ENCODE measurements around the gene SLC37A3. TPM values are rescaled to one million over a fixed set of nuclear protein-coding genes. Genes with fewer than 3 reads are reported as not detected.
"Not testable (repeated sequence)": the region's sequence is repeated elsewhere in the genome, so short reads cannot be mapped to it uniquely, and the experiment has no call there.

Gene SLC37A3
- total RNA-seq, 5 donors from 2014 or later (not counting 1 experiment from before 2014, with no cell fraction given), result 23.2 to 50.5 (median 38.1) TPM

DNA sequence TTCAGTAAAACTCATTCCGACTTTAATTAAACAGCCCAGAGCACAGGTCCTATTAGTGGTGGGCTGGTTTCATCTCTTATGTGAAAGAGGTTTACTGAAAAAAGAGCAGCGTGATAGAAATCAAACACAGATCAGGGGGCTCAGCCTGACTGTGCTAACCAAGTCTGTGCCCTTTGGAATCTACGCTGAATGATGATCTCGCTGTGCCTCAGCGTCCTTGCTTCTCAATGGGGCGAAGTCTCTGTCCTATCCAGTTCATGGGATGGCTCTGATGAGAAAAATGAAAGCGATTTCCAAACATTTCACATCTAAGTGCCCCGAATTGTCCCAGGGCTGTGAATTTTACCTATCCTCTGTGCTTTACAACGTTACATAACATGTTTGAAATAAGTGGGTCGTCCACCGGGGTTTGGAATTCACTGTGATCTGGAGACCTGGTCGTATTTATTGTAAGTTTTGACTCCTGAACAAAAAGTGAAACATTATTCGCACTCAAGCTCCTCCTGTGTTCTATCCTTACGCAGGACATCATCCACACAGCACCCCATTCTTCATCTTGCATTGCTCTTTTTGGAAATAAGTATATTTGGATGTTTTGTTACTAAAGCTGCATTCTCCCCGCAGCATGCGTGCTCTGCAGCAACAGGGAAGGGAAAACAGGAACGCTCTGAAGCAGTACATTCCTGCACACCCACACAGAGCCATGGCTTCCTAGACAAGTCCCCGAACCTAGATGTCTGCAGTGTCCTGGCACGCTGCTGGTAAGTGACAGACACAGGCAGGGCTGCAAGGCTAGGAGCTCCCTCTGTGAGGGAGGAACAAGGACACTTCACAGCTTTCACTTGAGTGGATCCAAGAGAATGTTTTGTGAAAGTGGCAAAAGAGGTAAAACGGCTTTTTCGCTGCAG, 83.5 kb downstream of the SLC37A3 start:
- peaks cover 26% of the 10 kb centered on the region for H3K36me3 Mint-ChIP-seq
- peaks cover 6 to 13% (median 12%) of the 10 kb centered on the region in 3 donors for H3K9me3 Mint-ChIP-seq
- CTCF ChIA-PET, result no interaction called here
- H3K4me3 Mint-ChIP-seq, result no peak overlapping the region
- no peak for DNase-seq
- H3K9me3 ChIP-seq, result no peaks in the 10 kb centered on the region
- WGBS (ENCODE audit: insufficient coverage), result 70% methylated on average over 4 of the region's 21 CpGs
- peaks cover 0 to 5% (median 0%) of the 10 kb centered on the region in 3 donors for H3K4me1 Mint-ChIP-seq
- H3K4me3 ChIP-seq (ENCODE audit: control insufficient read depth in 1 of 2, extremely low read depth in 1 of 2, low read length in 1 of 2), result no peak overlapping the region
- H3K27me3 Mint-ChIP-seq, result peaks cover 0 to 4% of the 10 kb centered on the region in 2 donors
- ATAC-seq (replicated peaks in 1 of 4), result no peak
- no peaks in the 10 kb centered on the region for H3K36me3 ChIP-seq (ENCODE audit: control insufficient read depth in 2 of 2, extremely low read depth in 1 of 2, insufficient read depth in 1 of 2, low read length in 1 of 2)
- POLR2A ChIA-PET, result no interaction called here
- peaks cover 0 to 9% of the 10 kb centered on the region in 2 experiments for H3K27me3 ChIP-seq (replicated peaks in 1 of 2; ENCODE audit: control insufficient read depth in 2 of 2, extremely low read depth in 1 of 2, insufficient read depth in 2 of 2, low read length in 1 of 2)
- H3K27ac Mint-ChIP-seq, result no peak overlapping the region
- H3K27ac ChIP-seq (ENCODE audit: low read length), result no peak overlapping the region
- H3K4me1 ChIP-seq (ENCODE audit: control insufficient read depth in 1 of 2, extremely low read depth in 1 of 2, insufficient read depth in 2 of 2, low read length in 2 of 2), result no peaks in the 10 kb centered on the region

GRCh38 chr7:140312141-140312846, 86.0 kb downstream of the SLC37A3 start:
- Histone ChIP-seq H3K4me1 (ENCODE audit: control insufficient read depth in 1 of 2, extremely low read depth in 1 of 2, insufficient read depth in 2 of 2, low read length in 2 of 2) (no peaks in the 10 kb centered on the region), H3K4me3 (ENCODE audit: control insufficient read depth in 1 of 2, extremely low read depth in 1 of 2, low read length in 1 of 2) (no peak overlapping the region), H3K27ac (ENCODE audit: low read length) (no peak overlapping the region), H3K36me3 (ENCODE audit: control insufficient read depth in 2 of 2, extremely low read depth in 1 of 2, insufficient read depth in 1 of 2, low read length in 1 of 2) (no peaks in the 10 kb centered on the region), H3K9me3 (no peaks in the 10 kb centered on the region), H3K27me3 (replicated peaks in 1 of 2; ENCODE audit: control insufficient read depth in 2 of 2, extremely low read depth in 1 of 2, insufficient read depth in 2 of 2, low read length in 1 of 2) (peaks cover 0 to 9% of the 10 kb centered on the region in 2 experiments)
- ChIA-PET POLR2A (interaction anchor here in 1 of 2 donors (0.6 kb wide), 1 partner anchor 195 kb away, joined by 3 read pairs; no protein-coding TSS in a partner anchor), CTCF (no interaction called here)
- 100% methylated on average over 1 of the region's 2 CpGs for WGBS (ENCODE audit: insufficient coverage)
- ATAC-seq (replicated peaks in 1 of 4) (no peak), DNase-seq (no peak)
- H3K36me3 Mint-ChIP-seq, result peaks cover 15% of the 10 kb centered on the region
- no peak overlapping the region for H3K27ac Mint-ChIP-seq
- no peak overlapping the region for H3K4me3 Mint-ChIP-seq
- H3K4me1 Mint-ChIP-seq, result peaks cover 0 to 5% (median 0%) of the 10 kb centered on the region in 3 donors
- peaks cover 0 to 4% of the 10 kb centered on the region in 2 donors for H3K27me3 Mint-ChIP-seq
- peaks cover 6 to 13% (median 12%) of the 10 kb centered on the region in 3 donors for H3K9me3 Mint-ChIP-seq

GRCh38 chr7:140311128-140311527, 87.2 kb downstream of the SLC37A3 start:
- H3K4me1 Mint-ChIP-seq; H3K27me3 ChIP-seq (replicated peaks in 1 of 2; ENCODE audit: control insufficient read depth in 2 of 2, extremely low read depth in 1 of 2, insufficient read depth in 2 of 2, low read length in 1 of 2); H3K4me3 Mint-ChIP-seq; H3K27ac ChIP-seq (ENCODE audit: low read length); H3K4me1 ChIP-seq (ENCODE audit: control insufficient read depth in 1 of 2, extremely low read depth in 1 of 2, insufficient read depth in 2 of 2, low read length in 2 of 2); H3K4me3 ChIP-seq (ENCODE audit: control insufficient read depth in 1 of 2, extremely low read depth in 1 of 2, low read length in 1 of 2); H3K27me3 Mint-ChIP-seq; CTCF ChIA-PET; H3K9me3 ChIP-seq; DNase-seq; POLR2A ChIA-PET; H3K36me3 ChIP-seq (ENCODE audit: control insufficient read depth in 2 of 2, extremely low read depth in 1 of 2, insufficient read depth in 1 of 2, low read length in 1 of 2); ATAC-seq (replicated peaks in 1 of 4); H3K27ac Mint-ChIP-seq: not testable (repeated sequence)
- peaks cover 6 to 13% (median 12%) of the 10 kb centered on the region in 3 donors for H3K9me3 Mint-ChIP-seq
- 100% methylated on average over 1 of the region's 2 CpGs for WGBS (ENCODE audit: insufficient coverage)
- H3K36me3 Mint-ChIP-seq, result peaks cover 15% of the 10 kb centered on the region

- Mint-ChIP-seq H3K36me3 (peaks cover 15% of the 10 kb centered on the region), H3K4me3 (no peak overlapping the region), H3K27ac (no peak overlapping the region), H3K4me1 (peaks cover 0 to 3% (median 0%) of the 10 kb centered on the region in 3 donors), H3K27me3 (peaks cover 0 to 4% of the 10 kb centered on the region in 2 donors), H3K9me3 (peaks cover 6 to 13% (median 12%) of the 10 kb centered on the region in 3 donors)
- Histone ChIP-seq H3K27ac (ENCODE audit: low read length) (no peak overlapping the region), H3K27me3 (replicated peaks in 1 of 2; ENCODE audit: control insufficient read depth in 2 of 2, extremely low read depth in 1 of 2, insufficient read depth in 2 of 2, low read length in 1 of 2) (peaks cover 0 to 4% of the 10 kb centered on the region in 2 experiments), H3K4me1 (ENCODE audit: control insufficient read depth in 1 of 2, extremely low read depth in 1 of 2, insufficient read depth in 2 of 2, low read length in 2 of 2) (no peaks in the 10 kb centered on the region), H3K4me3 (ENCODE audit: control insufficient read depth in 1 of 2, extremely low read depth in 1 of 2, low read length in 1 of 2) (no peak overlapping the region), H3K9me3 (no peaks in the 10 kb centered on the region), H3K36me3 (ENCODE audit: control insufficient read depth in 2 of 2, extremely low read depth in 1 of 2, insufficient read depth in 1 of 2, low read length in 1 of 2) (no peaks in the 10 kb centered on the region)
- ChIA-PET CTCF (no interaction called here), POLR2A (no interaction called here)
- no CpG with 5 or more reads among the region's 3 CpGs for WGBS (ENCODE audit: insufficient coverage)
- DNase-seq, result no peak
- no peak for ATAC-seq (replicated peaks in 1 of 4)
These were observed 87.9 kb downstream of the SLC37A3 start for GRCh38 chr7:140310337-140311002.

GRCh38 chr7:140308060-140308459, 90.3 kb downstream of the SLC37A3 start:
- H3K36me3 Mint-ChIP-seq, result peaks cover 13% of the 10 kb centered on the region
- no peaks in the 10 kb centered on the region for H3K9me3 ChIP-seq
- H3K36me3 ChIP-seq (ENCODE audit: control insufficient read depth in 2 of 2, extremely low read depth in 1 of 2, insufficient read depth in 1 of 2, low read length in 1 of 2), result no peaks in the 10 kb centered on the region
- no peak overlapping the region for H3K4me3 ChIP-seq (ENCODE audit: control insufficient read depth in 1 of 2, extremely low read depth in 1 of 2, low read length in 1 of 2)
- H3K4me3 Mint-ChIP-seq, result no peak overlapping the region
- WGBS (ENCODE audit: insufficient coverage), result 100% methylated on average over 1 of the region's 3 CpGs
- no peak overlapping the region for H3K27ac ChIP-seq (ENCODE audit: low read length)
- POLR2A ChIA-PET, result no interaction called here
- peaks cover 0 to 2% of the 10 kb centered on the region in 2 experiments for H3K27me3 ChIP-seq (replicated peaks in 1 of 2; ENCODE audit: control insufficient read depth in 2 of 2, extremely low read depth in 1 of 2, insufficient read depth in 2 of 2, low read length in 1 of 2)
- ATAC-seq (replicated peaks in 1 of 4) (no peak), DNase-seq (no peak)
- CTCF ChIA-PET, result interaction anchor here in 1 of 2 donors (0.5 kb wide), 1 partner anchor 556 kb away, joined by 3 read pairs; no protein-coding TSS in a partner anchor
- H3K4me1 Mint-ChIP-seq, result peaks cover 0 to 8% (median 7%) of the 10 kb centered on the region in 3 donors
- H3K27ac Mint-ChIP-seq, result no peak overlapping the region
- peaks cover 0 to 8% of the 10 kb centered on the region in 2 experiments for H3K4me1 ChIP-seq (ENCODE audit: control insufficient read depth in 1 of 2, extremely low read depth in 1 of 2, insufficient read depth in 2 of 2, low read length in 2 of 2)
- H3K9me3 Mint-ChIP-seq, result peaks cover 6 to 13% (median 12%) of the 10 kb centered on the region in 3 donors
- H3K27me3 Mint-ChIP-seq, result peaks cover 0 to 4% of the 10 kb centered on the region in 2 donors

Measured in T-cell (primary cell).